K562 (cell line): ENCODE measurements around the gene HCST. TPM values are rescaled to one million over a fixed set of nuclear protein-coding genes. Genes with fewer than 3 reads are reported as not detected.

ENCODE experiments used
- CBFA2T3 ChIP-seq: fragments of 450-650 bp; IDR thresholded peaks from 2 replicates; pipeline ENCODE4 v1.6.1; 2017
- CCNT2 ChIP-seq: IDR thresholded peaks from 2 replicates; pipeline ENCODE4 v1.6.1; 2011; ENCODE audit warnings: borderline replicate concordance, low read depth, mild to moderate bottlenecking, moderate library complexity, mixed read lengths, low read length; ENCODE audit not compliant: insufficient read length; ENCODE audit errors: extremely low read depth
- HLTF ChIP-seq: fragments of 450-650 bp; IDR thresholded peaks from 2 replicates; pipeline ENCODE4 v1.6.1; 2016
- HNRNPLL ChIP-seq: fragments of 200-400 bp; formaldehyde crosslinking; IDR thresholded peaks from 2 replicates; pipeline ENCODE4 v1.6.1; 2017; ENCODE audit warnings: low read length, low read depth, mild to moderate bottlenecking; ENCODE audit not compliant: poor library complexity, severe bottlenecking
- KDM1A ChIP-seq, 2 experiments: fragments of 450-650 bp; IDR thresholded peaks; 2 replicates each; pipeline ENCODE4 v1.6.1; 2016; ENCODE audit warnings: mild to moderate bottlenecking in 2 of 2
- MTA2 ChIP-seq: fragments of 450-650 bp; IDR thresholded peaks from 2 replicates; pipeline ENCODE4 v1.6.1; 2016; ENCODE audit warnings: low read depth
- MXD1 ChIP-seq: fragments of 250-450 bp; sonication (Bioruptor Pico); IDR thresholded peaks from 2 replicates; pipeline ENCODE4 v1.8.0; 2021; ENCODE audit warnings: borderline replicate concordance, mild to moderate bottlenecking, moderate library complexity; ENCODE audit not compliant: poor library complexity, severe bottlenecking
- NCOA2 ChIP-seq, 2 experiments: fragments of 450-650 bp; IDR thresholded peaks; 2 replicates each; pipeline ENCODE4 v1.6.1; 2018; ENCODE audit warnings: mild to moderate bottlenecking in 2 of 2, moderate library complexity in 1 of 2; ENCODE audit not compliant: partially characterized antibody in 2 of 2
- NFATC3 ChIP-seq: fragments of 450-650 bp; IDR thresholded peaks from 2 replicates; pipeline ENCODE4 v1.6.1; 2017; ENCODE audit warnings: mild to moderate bottlenecking
- VEZF1 ChIP-seq: fragments of 200-800 bp; sonication (Bioruptor generic); IDR thresholded peaks from 2 replicates; pipeline ENCODE4 v1.6.1; 2017; ENCODE audit warnings: missing genetic modification characterization, missing compliant biosample characterization
- ZC3H8 ChIP-seq: fragments of 450-650 bp; IDR thresholded peaks from 2 replicates; pipeline ENCODE4 v1.6.1; 2017
- ZKSCAN1 ChIP-seq: fragments of 150-350 bp; IDR thresholded peaks from 2 replicates; pipeline ENCODE4 v1.6.1; 2016; ENCODE audit warnings: low read depth, low read length
- ZNF121 ChIP-seq: sonication (generic); formaldehyde crosslinking; conservative IDR thresholded peaks from 2 replicates; pipeline ENCODE4 v1.8.0; 2022; ENCODE audit warnings: missing genetic modification reagents
- ZNF146 ChIP-seq: IDR thresholded peaks from one replicate; pipeline ENCODE4 v1.6.1; 2018; ENCODE audit warnings: missing compliant biosample characterization; ENCODE audit not compliant: unreplicated experiment
- ZNF274 ChIP-seq: IDR thresholded peaks from 2 replicates; pipeline ENCODE4 v1.6.1; 2011; ENCODE audit warnings: low read depth, mild to moderate bottlenecking, low read length, moderate library complexity, borderline replicate concordance
- ZNF398 ChIP-seq: fragments of 250-450 bp; sonication (Bioruptor Pico); IDR thresholded peaks from 2 replicates; pipeline ENCODE4 v1.8.0; 2021; ENCODE audit warnings: moderate library complexity, mild to moderate bottlenecking, inconsistent platforms
- ZNF407 ChIP-seq: fragments of 450-650 bp; IDR thresholded peaks from 2 replicates; pipeline ENCODE4 v1.6.1; 2016; ENCODE audit warnings: low read depth
- polyA plus RNA-seq, 8 experiments: library from polyadenylated mRNA; depleted of rRNA in 4 of 8; stranded (reverse) in 5 of 8; unstranded in 3 of 8; fragments of >200 nt; fragmentation: Nextera tagmentation in 2 of 8; fragmentation: Illumina TruSeq in 1 of 8; extraction: Ambion mirVana in 2 of 8; extraction: Trizol in 1 of 8; gene quantifications; 2 replicates each; pipeline versions ENCODE4 v1.2.1 to v1.2.3, GENCODE V29; 2011 to 2014; ENCODE audit warnings: inconsistent platforms in 1 of 8, missing spikeins in 1 of 8
- total RNA-seq, 7 experiments: library from RNA; depleted of rRNA in 6 of 7; stranded (reverse); fragments of >200 nt in 6 of 7; fragmentation: Illumina TruSeq in 2 of 7; extraction: Trizol in 2 of 7; gene quantifications; 2 replicates each; pipeline versions ENCODE4 v1.2.1 to v1.2.3, GENCODE V29; 2011 to 2021; ENCODE audit warnings: low replicate concordance in 1 of 7

The HCST gene
- total and polyA plus RNA-seq, 9 of the 15 experiments (the other 6 are each of a cell fraction or from before 2014, with no cell fraction given) = 0.29 to 1.9 (median 0.95) TPM; not detected in 2

GRCh38 chr19:35899547-35900214 is 2.6 kb upstream of the HCST start (continued):
- no peak for TF ChIP-seq NCOA2 (IDR thresholded peaks at IDR 0.05; ENCODE audit: partially characterized antibody in 2 of 2)
- no peak for TF ChIP-seq ZNF146 (CRISPR knock-in tag)
- TF ChIP-seq MTA2 = no peak
- no peak for TF ChIP-seq ZKSCAN1
- no peak for TF ChIP-seq KDM1A (IDR thresholded peaks at IDR 0.05)
- 0 out of 2 replicates have a peak, but pooled peaks have one; percentile 11 for TF ChIP-seq CBFA2T3
- peak; percentile 48 for TF ChIP-seq CCNT2
- no peak for TF ChIP-seq HLTF
- TF ChIP-seq MXD1 (CRISPR knock-in tag) = no peak
- no peak for TF ChIP-seq ZNF121 (CRISPR knock-in tag)
- no peak for TF ChIP-seq ZNF407
- peak; percentile 90 for TF ChIP-seq VEZF1 (CRISPR knock-in tag)
- TF ChIP-seq HNRNPLL = no peak
- TF ChIP-seq ZNF274 = no peak
- TF ChIP-seq NFATC3 = 0 out of 2 replicates have a peak, but pooled peaks have one; percentile 26
- no peak for TF ChIP-seq ZC3H8
- TF ChIP-seq ZNF398 (CRISPR knock-in tag) = no peak
